Left colon (tissue), 2 donors: Measurements from ENCODE around the gene PCDHA7. TPM values are rescaled to one million over a fixed set of nuclear protein-coding genes. Genes with fewer than 3 reads are reported as not detected.

Experiments used
- total RNA-seq, 2 donors: library from RNA; stranded (reverse); fragmentation: NEBNext Ultra II Directional; extraction: Animal tissue kit (Norgen Biotek cat#: 25700); gene quantifications; one replicate each; pipeline ENCODE4 v1.2.1, GENCODE V29; 2021
- donor health status: DM: no; HTN: no; CAD: no.
- donor health status: DM: yes; HTN: yes; CAD: no.

The PCDHA7 gene
- total RNA-seq, 2 donors from 2014 or later = 0.17 to 0.27 TPM

Other genes starting within 250 kb of the PCDHA7 start
- 10 to 100 TPM; 35.5 to 65.7 TPM for gene CD14, start 201.1 kb upstream of the PCDHA7 start, total RNA-seq
- gene TMCO6, start 194.8 kb upstream of the PCDHA7 start, total RNA-seq = 10 to 100 TPM; 11.4 to 16.1 TPM
- gene NDUFA2, start 186.6 kb upstream of the PCDHA7 start, total RNA-seq = 10 to 100 TPM; 88.1 to 89.3 TPM
- 10 to 100 TPM; 60.4 to 77.4 TPM for gene IK, start 186.4 kb upstream of the PCDHA7 start, total RNA-seq
- gene WDR55, start 169.4 kb upstream of the PCDHA7 start, total RNA-seq = 10 to 100 TPM; 38.2 to 46.3 TPM
- gene DND1, start 160.7 kb upstream of the PCDHA7 start, total RNA-seq = 1 to 10 TPM in 1 of 2 donors, under 1 TPM in 1; 0.78 to 1.0 TPM
- gene HARS1, start 142.9 kb upstream of the PCDHA7 start, total RNA-seq = 10 to 100 TPM; 48.6 to 53.7 TPM
- gene HARS2, start 142.8 kb upstream of the PCDHA7 start, total RNA-seq = 10 to 100 TPM; 37.6 to 38.9 TPM
- 10 to 100 TPM; 41.4 to 49.9 TPM for gene ZMAT2, start 133.8 kb upstream of the PCDHA7 start, total RNA-seq
- not detected for gene PCDHA1, start 48.1 kb upstream of the PCDHA7 start, total RNA-seq
- gene PCDHA2, start 39.4 kb upstream of the PCDHA7 start, total RNA-seq = not detected
- gene PCDHA3, start 33.2 kb upstream of the PCDHA7 start, total RNA-seq = under 1 TPM; 0.06 to 0.28 TPM
- 1 to 10 TPM in 1 of 2 donors, under 1 TPM in 1; 0.39 to 1.1 TPM for gene PCDHA4, start 27.2 kb upstream of the PCDHA7 start, total RNA-seq
- under 1 TPM; 0.06 to 0.09 TPM for gene PCDHA5, start 12.7 kb upstream of the PCDHA7 start, total RNA-seq
- gene PCDHA6, start 6.3 kb upstream of the PCDHA7 start, total RNA-seq = under 1 TPM; 0.22 to 0.31 TPM
- not detected for gene PCDHA8, start 6.9 kb downstream of the PCDHA7 start, total RNA-seq
- under 1 TPM; 0.08 to 0.15 TPM for gene PCDHA9, start 14.1 kb downstream of the PCDHA7 start, total RNA-seq
- gene PCDHA10, start 21.6 kb downstream of the PCDHA7 start, total RNA-seq = under 1 TPM; 0.20 to 0.24 TPM
- gene PCDHA11, start 34.7 kb downstream of the PCDHA7 start, total RNA-seq = under 1 TPM; 0.08 to 0.09 TPM
- under 1 TPM; 0.08 to 0.18 TPM for gene PCDHA12, start 41.0 kb downstream of the PCDHA7 start, total RNA-seq
- under 1 TPM in 1 of 2 donors, not detected in 1; 0.12 TPM for gene PCDHA13, start 47.9 kb downstream of the PCDHA7 start, total RNA-seq
- gene PCDHAC1, start 92.0 kb downstream of the PCDHA7 start, total RNA-seq = under 1 TPM; 0.15 to 0.28 TPM
- under 1 TPM; 0.47 to 0.58 TPM for gene PCDHAC2, start 132.2 kb downstream of the PCDHA7 start, total RNA-seq
- not detected for gene PCDHB1, start 217.1 kb downstream of the PCDHA7 start, total RNA-seq